DND-41 (cell line): ENCODE results near the gene ING1.

Experiments used
- EZH2 ChIP-seq: IDR thresholded peaks from 3 replicates; pipeline ENCODE4 v1.6.1; 2012; ENCODE audit warnings: borderline replicate concordance, low read depth, mild to moderate bottlenecking, moderate library complexity, low read length, inconsistent platforms; ENCODE audit not compliant: severe bottlenecking
- TF ChIP-seq, protein P1 (sequence below): IDR thresholded peaks from 2 replicates; pipeline ENCODE4 v1.5.1; 2012; ENCODE audit warnings: borderline replicate concordance, low read length, moderate library complexity, mild to moderate bottlenecking; ENCODE audit not compliant: poor library complexity, severe bottlenecking; ENCODE audit errors: extremely low read depth

DNA sequence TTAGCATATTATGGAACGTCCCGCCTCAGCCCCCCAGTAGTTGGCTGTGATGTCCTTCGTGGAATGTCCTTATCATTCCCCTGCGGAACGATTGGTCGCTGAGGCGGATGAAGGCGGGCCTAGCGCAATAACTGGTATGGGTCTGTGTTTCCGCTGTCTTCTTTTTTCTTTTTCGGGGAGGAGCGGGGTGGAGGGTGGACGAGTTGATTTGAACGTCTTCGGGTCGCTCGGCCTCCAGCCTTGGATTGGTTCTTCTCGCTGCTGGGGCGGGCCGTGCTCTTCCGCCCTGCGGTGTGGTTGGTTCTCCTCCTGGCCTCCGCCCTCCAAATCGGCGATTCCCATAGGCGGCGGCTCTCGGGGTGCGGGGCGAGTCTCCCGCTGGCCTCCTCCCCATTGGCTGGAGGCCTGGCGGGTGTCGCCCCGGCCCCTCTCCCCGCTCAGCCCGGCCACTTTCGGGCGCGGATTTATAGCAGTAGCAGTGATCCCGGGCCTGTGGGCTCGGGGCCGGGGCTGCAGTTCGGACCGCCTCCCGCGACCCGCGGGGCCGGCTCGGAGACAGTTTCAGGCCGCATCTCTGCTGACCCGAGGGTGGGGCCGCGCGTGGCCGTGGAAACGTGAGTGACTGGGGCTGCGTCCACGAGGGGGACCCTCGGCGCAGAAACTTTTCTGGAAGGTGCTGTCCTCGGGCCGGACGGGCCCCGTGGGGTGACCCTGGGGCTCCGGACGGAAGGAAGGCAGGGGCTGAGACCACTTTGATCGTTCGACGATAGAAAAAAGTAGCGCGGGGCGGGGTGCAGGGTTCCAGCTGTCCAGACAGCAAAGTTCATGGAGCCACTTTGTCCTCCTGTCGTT is 2.1 kb downstream of the ING1 start:
- TF ChIP-seq, protein P1, sequence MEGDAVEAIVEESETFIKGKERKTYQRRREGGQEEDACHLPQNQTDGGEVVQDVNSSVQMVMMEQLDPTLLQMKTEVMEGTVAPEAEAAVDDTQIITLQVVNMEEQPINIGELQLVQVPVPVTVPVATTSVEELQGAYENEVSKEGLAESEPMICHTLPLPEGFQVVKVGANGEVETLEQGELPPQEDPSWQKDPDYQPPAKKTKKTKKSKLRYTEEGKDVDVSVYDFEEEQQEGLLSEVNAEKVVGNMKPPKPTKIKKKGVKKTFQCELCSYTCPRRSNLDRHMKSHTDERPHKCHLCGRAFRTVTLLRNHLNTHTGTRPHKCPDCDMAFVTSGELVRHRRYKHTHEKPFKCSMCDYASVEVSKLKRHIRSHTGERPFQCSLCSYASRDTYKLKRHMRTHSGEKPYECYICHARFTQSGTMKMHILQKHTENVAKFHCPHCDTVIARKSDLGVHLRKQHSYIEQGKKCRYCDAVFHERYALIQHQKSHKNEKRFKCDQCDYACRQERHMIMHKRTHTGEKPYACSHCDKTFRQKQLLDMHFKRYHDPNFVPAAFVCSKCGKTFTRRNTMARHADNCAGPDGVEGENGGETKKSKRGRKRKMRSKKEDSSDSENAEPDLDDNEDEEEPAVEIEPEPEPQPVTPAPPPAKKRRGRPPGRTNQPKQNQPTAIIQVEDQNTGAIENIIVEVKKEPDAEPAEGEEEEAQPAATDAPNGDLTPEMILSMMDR: peak; percentile 17
- TF ChIP-seq EZH2: no peak
